NCI-H187 (cell line): ENCODE results near the gene PLCL2.
"Not testable (repeated sequence)": the region's sequence is repeated elsewhere in the genome, so short reads cannot be mapped to it uniquely, and the experiment has no call there.

Experiments
- DNase-seq, 2 experiments: peaks; one replicate each; lab custom pipeline; 2025; lab: John Stamatoyannopoulos, UW

PLCL2 gene

GRCh38 chr3:16978234-16978920 is 93.6 kb downstream of the PLCL2 start:
- no peak for DNase-seq

- no peak for DNase-seq
These were observed 94.1 kb downstream of the PLCL2 start for GRCh38 chr3:16978921-16979271.

- DNase-seq = not testable (repeated sequence)
These were observed 95.2 kb downstream of the PLCL2 start for GRCh38 chr3:16979769-16980515.

- not testable (repeated sequence) for DNase-seq
These were observed 95.8 kb downstream of the PLCL2 start for GRCh38 chr3:16980526-16980925.

GRCh38 chr3:16982460-16982859 is 97.7 kb downstream of the PLCL2 start:
- DNase-seq = no peak

- no peak for DNase-seq
These were observed 100.9 kb downstream of the PLCL2 start for GRCh38 chr3:16985608-16986007.

- DNase-seq = no peak
These were observed 102.4 kb downstream of the PLCL2 start for GRCh38 chr3:16987141-16987540.

- DNase-seq = no peak
These were observed 105.4 kb downstream of the PLCL2 start for GRCh38 chr3:16990163-16990562.

- DNase-seq = no peak
These were observed 107.4 kb downstream of the PLCL2 start for GRCh38 chr3:16992198-16992597.

- no peak for DNase-seq
These were observed 108.5 kb downstream of the PLCL2 start for GRCh38 chr3:16993227-16993626.

- no peak for DNase-seq
These were observed 110.2 kb downstream of the PLCL2 start for GRCh38 chr3:16994854-16995525.

GRCh38 chr3:16995601-16996000 is 110.8 kb downstream of the PLCL2 start:
- no peak for DNase-seq

GRCh38 chr3:16998236-16998923 is 113.6 kb downstream of the PLCL2 start:
- no peak for DNase-seq

GRCh38 chr3:16999161-16999560 is 114.4 kb downstream of the PLCL2 start:
- DNase-seq = no peak

- no peak for DNase-seq
These were observed 115.1 kb downstream of the PLCL2 start for GRCh38 chr3:16999871-17000270.

GRCh38 chr3:17003457-17003856 is 118.7 kb downstream of the PLCL2 start:
- DNase-seq = no peak

- DNase-seq = no peak
These were observed 121.5 kb downstream of the PLCL2 start for GRCh38 chr3:17006132-17006852.

GRCh38 chr3:17007284-17007683 is 122.5 kb downstream of the PLCL2 start:
- DNase-seq = no peak

GRCh38 chr3:17009826-17010225 is 125.1 kb downstream of the PLCL2 start:
- no peak for DNase-seq

GRCh38 chr3:17011728-17012338 is 127.1 kb downstream of the PLCL2 start:
- no peak for DNase-seq

GRCh38 chr3:17013050-17013449 is 128.3 kb downstream of the PLCL2 start:
- no peak for DNase-seq
